Calu3 (cell line): ENCODE results near the gene SLC16A5. TPM values are rescaled to one million over a fixed set of nuclear protein-coding genes. Genes with fewer than 3 reads are reported as not detected.

Source experiments
- BruUV-seq: library from RNA; stranded (reverse); fragments of 400-500 nt; replicated peaks from 2 replicates; lab custom pipeline; 2021; lab: Mats Ljungman, UMichigan
- CTCF ChIA-PET: fragments of 300-600 bp; sonication (Branson Sonifier 250); formaldehyde crosslinking; loops from one replicate; lab custom pipeline; 2022; ENCODE audit warnings: antibody characterized with exemption; lab: Charles Lee
- DNase-seq: peaks from one replicate; pipeline ENCODE4 v3.0.0; 2022
- H3K27ac Mint-ChIP-seq: one replicate; pipeline ENCODE4 v1.8.0; 2022; ENCODE audit warnings: mixed read lengths; ENCODE audit not compliant: unreplicated experiment
- H3K27me3 Mint-ChIP-seq: one replicate; pipeline ENCODE4 v1.8.0; 2022; ENCODE audit warnings: mixed read lengths; ENCODE audit not compliant: unreplicated experiment
- H3K36me3 Mint-ChIP-seq: one replicate; pipeline ENCODE4 v1.8.0; 2022; ENCODE audit warnings: mild to moderate bottlenecking, moderate library complexity, mixed read lengths; ENCODE audit not compliant: insufficient read depth, unreplicated experiment
- H3K4me1 Mint-ChIP-seq: one replicate; pipeline ENCODE4 v1.8.0; 2022; ENCODE audit warnings: mild to moderate bottlenecking, low read depth, mixed read lengths; ENCODE audit not compliant: unreplicated experiment
- H3K4me3 Mint-ChIP-seq: one replicate; pipeline ENCODE4 v1.8.0; 2022; ENCODE audit warnings: mild to moderate bottlenecking, low read depth, moderate library complexity, mixed read lengths; ENCODE audit not compliant: unreplicated experiment
- H3K9me3 Mint-ChIP-seq: one replicate; pipeline ENCODE4 v1.8.0; 2022; ENCODE audit warnings: low read depth, mixed read lengths; ENCODE audit not compliant: unreplicated experiment
- intact Hi-C: fragments of 100-400 bp; cut with micrococcal nuclease; formaldehyde crosslinking; loops from one replicate; pipeline ENCODE4 v1.10.0; 2022; ENCODE audit not compliant: unreplicated experiment
- total RNA-seq: library from RNA; stranded (reverse); gene quantifications from 2 replicates; pipeline ENCODE4 v1.2.3, GENCODE V29; 2022
- TF ChIP-seq, protein P1 (sequence below): fragments of 200-600 bp; IDR thresholded peaks from one replicate; pipeline ENCODE4 v1.8.0; 2022; ENCODE audit warnings: antibody characterized with exemption; ENCODE audit not compliant: unreplicated experiment

SLC16A5 gene
- total RNA-seq, 1 experiment from 2014 or later = 124 TPM

GRCh38 chr17:75064867-75065561 is 22.7 kb upstream of the SLC16A5 start:
- TSS peak; percentile 40 for BruUV-seq
- Mint-ChIP-seq H3K4me3 (no peak overlapping the region), H3K36me3 (peaks cover 39% of the 10 kb centered on the region), H3K9me3 (no peaks in the 10 kb centered on the region), H3K27ac (no peak overlapping the region), H3K27me3 (no peaks in the 10 kb centered on the region), H3K4me1 (no peaks in the 10 kb centered on the region)
- no peak for DNase-seq
- TF ChIP-seq, protein P1, sequence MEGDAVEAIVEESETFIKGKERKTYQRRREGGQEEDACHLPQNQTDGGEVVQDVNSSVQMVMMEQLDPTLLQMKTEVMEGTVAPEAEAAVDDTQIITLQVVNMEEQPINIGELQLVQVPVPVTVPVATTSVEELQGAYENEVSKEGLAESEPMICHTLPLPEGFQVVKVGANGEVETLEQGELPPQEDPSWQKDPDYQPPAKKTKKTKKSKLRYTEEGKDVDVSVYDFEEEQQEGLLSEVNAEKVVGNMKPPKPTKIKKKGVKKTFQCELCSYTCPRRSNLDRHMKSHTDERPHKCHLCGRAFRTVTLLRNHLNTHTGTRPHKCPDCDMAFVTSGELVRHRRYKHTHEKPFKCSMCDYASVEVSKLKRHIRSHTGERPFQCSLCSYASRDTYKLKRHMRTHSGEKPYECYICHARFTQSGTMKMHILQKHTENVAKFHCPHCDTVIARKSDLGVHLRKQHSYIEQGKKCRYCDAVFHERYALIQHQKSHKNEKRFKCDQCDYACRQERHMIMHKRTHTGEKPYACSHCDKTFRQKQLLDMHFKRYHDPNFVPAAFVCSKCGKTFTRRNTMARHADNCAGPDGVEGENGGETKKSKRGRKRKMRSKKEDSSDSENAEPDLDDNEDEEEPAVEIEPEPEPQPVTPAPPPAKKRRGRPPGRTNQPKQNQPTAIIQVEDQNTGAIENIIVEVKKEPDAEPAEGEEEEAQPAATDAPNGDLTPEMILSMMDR = no peak
- CTCF ChIA-PET = interaction anchor here (1.0 kb wide), 1 partner anchor 45 kb away, joined by 3 read pairs; the partner anchor contains the start of gene ARMC7
- intact Hi-C loops = no loop called here

- CTCF ChIA-PET = no interaction called here
- intact Hi-C loops = no loop called here
- BruUV-seq = no TSS peak
- no peaks in the 10 kb centered on the region for H3K9me3 Mint-ChIP-seq
- TF ChIP-seq, protein P1 = no peak
- no peak overlapping the region for H3K4me3 Mint-ChIP-seq
- H3K27me3 Mint-ChIP-seq = no peaks in the 10 kb centered on the region
- no peak overlapping the region for H3K27ac Mint-ChIP-seq
- no peak for DNase-seq
- peaks cover 39% of the 10 kb centered on the region for H3K36me3 Mint-ChIP-seq
- no peaks in the 10 kb centered on the region for H3K4me1 Mint-ChIP-seq
These were observed 22.1 kb upstream of the SLC16A5 start for GRCh38 chr17:75065562-75066151.

GRCh38 chr17:75067856-75068255 is 19.9 kb upstream of the SLC16A5 start:
- Mint-ChIP-seq H3K4me3 (no peak overlapping the region), H3K27me3 (no peaks in the 10 kb centered on the region), H3K36me3 (peaks cover 29% of the 10 kb centered on the region), H3K9me3 (no peaks in the 10 kb centered on the region), H3K4me1 (peaks cover 5% of the 10 kb centered on the region), H3K27ac (no peak overlapping the region)
- intact Hi-C loops = no loop called here
- BruUV-seq = no TSS peak
- TF ChIP-seq, protein P1 = no peak
- DNase-seq = no peak
- CTCF ChIA-PET = interaction anchor here (0.6 to 2.5 kb wide), 3 partner anchors 38 to 155 kb away, joined by 4 to 17 read pairs (median 8); no protein-coding TSS in a partner anchor

DNA sequence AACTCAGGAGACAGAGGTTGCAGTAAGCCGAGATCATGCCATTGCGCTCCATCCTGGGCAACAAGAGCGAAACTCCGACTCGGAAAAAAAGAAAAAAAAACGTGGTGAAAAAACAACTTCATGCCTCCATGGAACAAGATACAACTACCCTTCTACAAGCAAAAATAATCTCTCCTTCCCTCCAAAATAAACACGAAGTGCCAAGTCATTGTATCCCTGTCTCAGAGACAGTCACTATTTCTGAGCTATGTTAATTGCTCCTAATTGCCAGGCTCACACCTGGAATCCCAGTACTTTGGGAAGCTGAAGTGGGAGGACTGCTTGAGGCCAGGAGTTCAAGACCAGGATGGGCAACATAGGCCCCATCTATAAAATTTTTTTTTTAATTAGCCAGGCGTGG is 19.0 kb upstream of the SLC16A5 start:
- TF ChIP-seq, protein P1 = no peak
- no TSS peak for BruUV-seq
- H3K27me3 Mint-ChIP-seq = no peaks in the 10 kb centered on the region
- H3K27ac Mint-ChIP-seq = no peak overlapping the region
- no peak overlapping the region for H3K4me3 Mint-ChIP-seq
- H3K4me1 Mint-ChIP-seq = peaks cover 5% of the 10 kb centered on the region
- peaks cover 20% of the 10 kb centered on the region for H3K36me3 Mint-ChIP-seq
- intact Hi-C loops = loop anchor here (1.0 kb wide), 1 partner anchor 37 kb away; no protein-coding TSS in a partner anchor
- H3K9me3 Mint-ChIP-seq = no peaks in the 10 kb centered on the region
- CTCF ChIA-PET = interaction anchor here (0.8 to 2.5 kb wide), 5 partner anchors 14 to 133 kb away, joined by 3 to 17 read pairs (median 9); no protein-coding TSS in a partner anchor
- no peak for DNase-seq
